ENCODE measurements around the gene B3GAT1.

Gene B3GAT1

DNA sequence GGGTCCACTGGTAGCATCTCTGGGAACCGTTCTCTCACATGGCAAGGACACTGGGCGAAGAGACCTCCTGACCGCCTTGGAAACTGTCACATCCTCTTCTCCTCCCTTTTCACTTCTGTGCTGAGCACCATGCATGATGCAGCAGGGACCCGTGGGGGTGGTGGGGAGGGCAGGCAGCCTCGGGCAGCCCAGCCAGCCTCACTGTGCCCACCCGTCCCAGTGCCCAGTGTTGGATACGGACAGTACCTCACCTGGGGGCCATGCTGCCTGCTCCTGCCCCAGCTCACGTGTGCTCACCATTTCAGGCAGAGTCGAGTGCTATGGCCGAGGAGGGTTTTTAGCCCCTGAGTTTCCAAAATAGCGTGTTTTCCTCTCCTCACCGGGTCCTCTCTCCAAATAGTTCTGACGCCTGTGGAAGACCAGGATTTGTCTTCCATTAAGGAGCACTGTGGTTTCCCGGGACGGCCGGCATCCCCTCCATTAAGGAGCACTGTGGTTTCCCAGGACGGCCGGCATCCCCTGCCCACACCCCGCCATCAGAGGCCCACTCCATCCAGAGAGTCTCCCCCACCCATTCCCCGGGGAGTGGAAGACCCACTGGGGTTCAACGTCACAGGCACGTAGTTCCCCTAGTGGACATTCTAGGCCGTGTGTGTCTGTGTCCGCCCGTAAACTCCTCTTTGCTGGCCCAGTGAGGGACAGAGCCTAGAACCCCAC, 22.4 kb downstream of the B3GAT1 start:
- DNase-seq, result no peak

DNA sequence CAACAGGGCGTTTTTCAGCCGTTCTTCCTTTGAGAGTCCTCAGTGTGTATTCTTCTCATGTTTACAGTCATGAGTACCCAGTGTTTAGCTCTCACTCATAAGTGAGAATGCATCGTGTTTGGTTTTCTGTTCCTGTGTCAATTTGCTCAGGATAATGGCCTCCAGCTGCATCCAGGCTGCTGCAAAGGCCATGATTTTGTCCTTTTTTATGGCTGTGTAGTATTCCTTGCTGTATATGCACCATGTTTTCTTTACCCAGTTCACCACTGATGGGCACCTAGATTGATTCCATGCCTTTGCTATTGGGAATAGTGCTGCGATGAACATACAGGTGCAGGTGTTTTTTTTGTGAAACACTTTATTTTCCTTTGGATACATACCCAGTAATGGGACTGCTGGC, 23.5 kb downstream of the B3GAT1 start:
- DNase-seq, result no peak

DNA sequence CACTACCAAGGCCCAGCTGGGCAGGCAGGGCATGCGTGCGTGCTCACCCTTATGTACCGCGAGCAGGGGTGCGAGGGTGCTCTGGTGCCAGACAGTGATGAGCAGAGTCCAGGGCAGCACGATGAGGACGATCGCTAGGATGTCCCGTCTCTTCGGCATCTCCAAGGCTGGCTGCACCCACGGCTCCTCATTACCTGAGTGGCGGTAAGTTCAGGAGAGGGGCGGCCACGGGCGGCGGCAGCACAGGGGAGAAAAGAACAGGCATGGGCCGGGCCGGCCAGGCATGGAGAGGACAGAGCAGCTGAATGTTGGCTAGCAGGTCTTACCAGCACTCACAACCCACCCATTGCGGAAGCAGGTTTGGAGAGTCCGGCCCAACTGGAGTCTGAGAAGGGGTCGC, 24.5 kb downstream of the B3GAT1 start:
- DNase-seq, result no peak

DNA sequence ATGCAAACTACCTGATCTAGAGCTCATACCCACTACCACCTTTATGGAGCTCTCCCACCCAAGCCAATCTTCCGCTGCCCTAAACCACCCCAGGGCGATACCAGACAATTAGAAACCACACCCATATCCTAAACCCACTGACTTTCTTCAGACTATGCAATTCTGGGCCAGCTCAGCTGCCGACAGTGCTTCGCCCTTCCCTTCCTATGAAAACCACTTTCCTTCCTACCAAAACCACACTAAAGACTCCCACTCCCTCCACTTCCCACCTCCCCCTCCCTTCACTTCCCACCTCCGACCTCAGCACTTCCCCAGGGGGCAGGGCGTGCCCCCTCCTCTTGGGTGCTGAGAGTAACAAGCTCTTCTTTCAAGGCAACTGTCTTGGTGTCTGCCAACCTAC, 25.1 kb downstream of the B3GAT1 start:
- no peak for DNase-seq

DNA sequence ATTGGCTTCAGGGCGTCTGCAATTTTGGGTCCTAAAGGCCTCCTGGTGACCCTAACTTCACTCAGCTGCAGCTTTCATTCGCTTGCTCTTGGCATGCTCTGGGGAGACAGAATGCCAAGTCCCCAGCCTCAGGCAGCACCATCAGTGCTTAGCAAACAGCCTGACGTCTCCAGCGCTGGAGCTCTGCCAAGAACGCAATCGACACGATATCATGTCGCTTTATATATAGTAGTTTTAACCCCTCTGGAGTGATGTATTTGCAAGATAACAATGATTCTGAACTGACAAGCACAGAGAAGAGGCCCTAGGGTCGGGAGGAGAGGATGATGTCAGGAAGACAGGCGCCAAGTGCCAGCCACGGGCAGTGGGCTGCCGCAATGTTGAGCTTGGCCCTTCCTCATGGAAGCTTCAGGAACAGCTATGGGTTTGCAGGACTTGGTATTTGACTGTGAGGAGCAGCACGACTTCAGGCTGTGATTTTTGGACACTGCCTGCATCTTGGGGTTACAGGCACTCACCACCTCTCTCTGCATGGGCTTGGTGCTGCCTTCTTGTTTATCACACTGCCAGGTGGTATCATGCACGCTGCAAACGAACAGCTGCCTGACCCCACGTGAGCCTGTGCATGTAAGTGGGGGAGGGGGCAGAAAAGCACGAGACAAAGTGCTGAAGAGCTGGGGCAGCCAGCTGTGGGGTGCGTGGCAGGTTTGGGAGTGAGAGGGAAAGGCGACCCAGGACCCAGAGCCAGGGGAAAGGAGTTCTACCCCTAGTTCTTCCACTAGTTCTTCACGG, 26.1 kb downstream of the B3GAT1 start:
- no peak for DNase-seq

DNA sequence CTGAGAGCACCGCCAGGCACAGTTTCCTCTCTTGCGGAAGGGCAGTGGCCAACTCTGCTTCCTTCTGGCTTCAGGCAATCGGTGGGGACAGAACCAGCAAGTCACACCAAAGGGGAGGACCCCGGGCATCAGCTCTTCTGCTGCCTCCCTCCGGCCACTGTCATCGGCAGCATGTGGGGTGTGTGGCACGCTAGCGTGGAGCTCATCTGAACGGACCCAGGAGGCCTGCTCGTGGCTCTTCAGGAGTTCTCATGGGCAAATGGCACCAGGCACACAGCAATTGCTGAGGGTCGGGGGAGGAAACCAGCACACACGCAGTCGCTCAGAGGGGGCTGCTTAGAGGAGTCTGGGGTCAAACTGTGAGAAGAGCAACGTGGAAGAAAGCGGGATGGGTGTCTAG, 26.9 kb downstream of the B3GAT1 start:
- no peak for DNase-seq

DNA sequence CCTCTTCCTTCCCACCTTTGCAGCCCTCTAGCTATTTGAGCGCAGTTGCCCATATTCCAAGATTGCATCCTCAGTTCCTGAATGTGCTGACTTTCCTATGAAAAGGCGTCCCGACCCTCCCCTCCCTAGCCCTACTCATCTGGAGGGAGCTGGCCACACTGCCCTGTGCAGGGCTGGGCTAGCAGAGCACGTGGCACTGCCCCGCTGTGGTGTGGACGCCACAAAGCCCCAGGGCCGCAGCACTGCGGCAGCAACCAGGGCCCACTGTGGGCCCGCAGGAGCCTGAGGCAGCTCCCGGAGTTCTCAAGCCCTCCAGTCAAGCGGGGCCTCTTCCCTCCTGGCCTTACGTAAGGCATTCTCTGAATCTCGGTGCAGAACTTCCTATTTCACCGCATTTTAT, 27.6 kb downstream of the B3GAT1 start:
- no peak for DNase-seq

DNA sequence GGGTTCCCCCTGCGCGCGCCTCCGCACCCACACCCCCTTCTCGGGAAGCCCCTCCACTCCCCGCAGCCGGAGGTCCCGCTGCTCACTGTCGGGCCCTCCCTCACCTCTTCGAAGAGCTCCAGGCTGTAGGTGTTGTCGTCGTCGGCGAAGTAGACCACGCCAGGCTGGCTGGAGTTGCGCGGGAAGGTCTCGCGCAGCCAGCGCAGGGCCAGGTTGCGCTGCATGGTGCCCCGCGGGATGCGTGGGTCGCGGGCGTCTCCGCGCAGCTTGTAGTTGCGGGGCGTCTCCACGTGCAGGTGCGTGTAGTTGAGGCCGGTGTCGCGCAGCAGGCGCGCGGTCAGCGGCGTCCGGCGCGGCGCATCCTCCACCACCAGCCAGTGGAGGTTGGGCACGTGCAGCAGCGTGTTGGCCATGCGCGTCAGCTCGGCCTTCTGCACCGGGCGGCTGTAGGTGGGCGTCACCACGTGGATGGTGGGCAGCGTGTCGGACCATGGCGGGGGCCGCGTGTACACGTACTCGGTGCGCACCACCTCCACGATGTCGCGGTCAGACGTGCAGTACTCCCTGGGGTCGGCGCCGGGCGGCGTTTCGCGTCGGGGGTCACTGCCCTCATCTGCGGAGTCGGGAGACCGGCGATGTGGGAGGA, 28.3 kb downstream of the B3GAT1 start:
- no peak for DNase-seq

DNA sequence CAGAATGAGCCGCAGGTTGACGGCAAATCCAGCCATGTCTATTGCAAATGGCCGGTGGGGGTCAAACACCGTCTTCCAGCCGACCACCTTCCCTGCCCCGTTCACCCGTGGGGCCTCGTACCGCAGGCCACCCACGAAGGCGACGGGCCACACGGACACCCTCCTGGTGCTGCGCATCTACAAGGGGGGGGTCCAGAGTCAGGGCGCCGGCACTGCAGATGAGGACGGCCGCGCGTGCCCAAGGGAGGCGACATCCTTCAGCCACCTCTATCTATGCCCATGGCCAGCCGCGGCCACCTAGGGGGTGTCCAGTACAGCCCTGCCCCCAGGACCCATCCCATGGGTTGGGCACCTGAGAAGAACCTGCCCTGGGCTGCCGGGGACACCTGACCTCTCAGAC, 29.2 kb downstream of the B3GAT1 start:
- no peak for DNase-seq

DNA sequence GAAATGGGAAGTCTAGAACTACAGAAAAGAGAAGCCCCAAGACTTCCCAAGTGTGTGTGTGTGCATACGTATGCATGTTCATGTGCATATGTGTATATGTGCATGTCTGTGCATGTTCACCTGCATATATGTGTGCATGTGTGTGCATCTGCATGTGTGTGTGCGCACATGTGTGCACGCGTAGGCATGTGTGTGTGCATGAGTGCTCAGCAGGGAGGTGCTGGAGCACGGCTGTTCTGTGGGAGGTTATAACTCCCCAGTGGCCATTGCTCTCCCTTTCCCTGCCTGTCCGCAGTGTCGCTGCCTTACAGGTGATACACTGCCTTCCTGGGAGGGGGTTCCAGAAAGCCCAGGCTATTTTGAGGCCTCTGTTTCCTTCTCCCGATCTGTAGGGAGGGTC, 29.8 kb downstream of the B3GAT1 start:
- no peak for DNase-seq

DNA sequence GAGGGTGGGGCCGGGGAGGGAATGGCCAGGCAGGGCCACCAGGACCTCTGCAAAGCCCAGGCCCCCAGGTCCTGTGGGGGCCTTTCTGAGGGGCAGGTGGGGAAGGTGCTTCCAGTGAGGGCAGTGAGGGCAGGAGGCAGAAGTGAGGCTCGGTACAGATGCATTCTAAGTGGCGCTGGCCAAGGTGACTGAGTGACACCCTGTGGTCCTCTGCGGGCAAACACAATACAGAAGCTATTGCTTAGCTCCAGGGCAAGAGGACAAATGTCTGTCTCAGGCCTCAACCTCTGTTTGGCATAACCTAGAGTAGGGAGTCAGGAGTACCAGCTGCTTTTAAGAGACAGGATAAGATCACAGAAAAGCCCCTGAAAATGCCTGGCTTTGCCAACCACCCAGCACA, 31.3 kb downstream of the B3GAT1 start:
- DNase-seq, result no peak

DNA sequence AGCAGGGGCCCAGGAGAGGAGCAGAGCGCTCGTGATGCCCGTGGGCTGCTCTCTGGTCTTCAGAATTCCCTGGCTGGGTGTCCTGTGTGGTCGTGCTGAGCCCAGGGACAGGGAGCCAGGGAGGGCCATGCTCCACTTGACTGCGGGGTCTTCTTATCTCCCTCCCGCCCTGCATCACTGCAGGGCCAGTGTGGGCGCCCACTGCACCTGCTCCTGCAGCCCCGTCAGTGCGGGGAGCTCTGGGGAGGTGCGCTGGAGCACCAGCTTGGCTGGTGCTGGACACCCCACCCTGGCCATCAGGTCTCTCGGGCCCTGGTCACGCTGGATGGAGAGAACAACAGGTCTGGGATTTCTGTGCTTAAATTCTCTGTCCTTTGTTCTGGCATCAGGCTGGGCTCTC, 31.8 kb downstream of the B3GAT1 start:
- no peak for DNase-seq

DNA sequence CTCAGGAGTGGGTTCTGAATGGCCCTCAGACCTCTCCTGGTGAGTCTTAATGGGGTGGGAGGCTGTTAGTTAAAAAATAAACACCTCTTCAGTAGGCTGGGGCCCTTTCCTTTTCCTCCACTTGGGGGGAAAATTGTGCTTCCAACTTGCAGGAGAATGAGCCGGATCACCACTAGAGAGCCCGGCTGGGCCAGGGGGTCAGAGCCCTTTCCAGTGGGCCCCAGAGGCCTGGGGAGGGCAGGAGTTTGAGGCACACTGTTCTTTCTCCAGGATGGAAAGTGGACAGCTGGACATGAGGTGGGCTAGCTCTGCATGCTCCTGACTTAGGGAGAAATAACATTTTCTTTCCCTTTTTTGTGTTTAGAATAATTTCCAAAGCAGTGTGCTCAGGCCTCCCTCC, 32.8 kb downstream of the B3GAT1 start:
- no peak for DNase-seq

DNA sequence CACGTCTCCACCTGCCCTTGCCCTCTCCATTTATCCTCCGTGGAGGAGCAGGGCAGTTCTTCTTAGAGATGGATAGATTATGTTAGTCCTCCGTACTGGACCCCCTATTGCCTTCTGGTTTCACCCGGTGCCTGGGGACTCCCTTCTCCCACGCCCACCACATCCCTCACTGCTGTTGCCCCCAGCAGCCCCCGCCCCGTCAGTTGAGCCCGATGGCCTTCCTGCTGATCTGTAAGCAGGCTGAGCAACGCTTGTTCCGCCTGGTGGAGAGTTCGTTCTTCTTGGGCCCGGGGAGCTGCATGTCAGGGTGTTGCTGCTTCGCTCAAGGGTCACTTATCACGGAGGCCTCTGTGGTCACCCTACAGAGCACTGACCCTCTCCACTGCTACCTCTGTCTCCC, 34.2 kb downstream of the B3GAT1 start:
- no peak for DNase-seq

DNA sequence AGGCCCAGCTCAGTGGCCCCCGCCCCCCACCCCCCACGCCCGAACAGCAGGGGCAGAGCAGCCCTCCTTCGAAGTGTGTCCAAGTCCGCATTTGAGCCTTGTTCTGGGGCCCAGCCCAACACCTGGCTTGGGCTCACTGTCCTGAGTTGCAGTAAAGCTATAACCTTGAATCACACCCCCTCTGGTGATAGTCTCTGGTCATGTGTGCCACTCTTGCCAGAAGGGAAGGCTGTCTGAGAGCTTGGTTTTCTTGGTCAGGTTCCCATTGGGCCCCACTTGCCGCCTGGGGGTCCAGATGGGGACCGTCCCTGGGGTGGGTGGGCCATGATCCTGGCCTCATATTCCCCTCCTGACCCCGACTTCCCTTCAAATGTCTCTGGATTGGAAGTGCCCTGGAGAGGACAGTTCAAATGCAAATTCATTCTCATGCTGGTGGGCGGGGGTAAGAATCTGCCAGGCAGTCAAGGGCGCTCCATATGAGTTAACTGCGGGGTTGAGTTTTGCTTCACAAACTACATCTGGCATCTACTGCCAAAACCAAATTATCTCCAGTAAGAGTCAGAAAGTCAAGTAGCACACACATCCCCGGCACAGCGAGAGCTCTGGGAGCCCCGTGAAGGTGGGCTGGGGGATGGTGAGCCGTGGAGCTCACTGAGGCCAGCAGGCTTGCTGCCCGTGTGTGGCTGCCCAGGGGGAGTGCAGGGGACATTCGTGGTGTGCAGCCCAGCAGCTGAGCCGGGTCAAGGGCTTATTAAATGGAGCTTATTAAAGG, 35.7 kb downstream of the B3GAT1 start:
- DNase-seq, result no peak

DNA sequence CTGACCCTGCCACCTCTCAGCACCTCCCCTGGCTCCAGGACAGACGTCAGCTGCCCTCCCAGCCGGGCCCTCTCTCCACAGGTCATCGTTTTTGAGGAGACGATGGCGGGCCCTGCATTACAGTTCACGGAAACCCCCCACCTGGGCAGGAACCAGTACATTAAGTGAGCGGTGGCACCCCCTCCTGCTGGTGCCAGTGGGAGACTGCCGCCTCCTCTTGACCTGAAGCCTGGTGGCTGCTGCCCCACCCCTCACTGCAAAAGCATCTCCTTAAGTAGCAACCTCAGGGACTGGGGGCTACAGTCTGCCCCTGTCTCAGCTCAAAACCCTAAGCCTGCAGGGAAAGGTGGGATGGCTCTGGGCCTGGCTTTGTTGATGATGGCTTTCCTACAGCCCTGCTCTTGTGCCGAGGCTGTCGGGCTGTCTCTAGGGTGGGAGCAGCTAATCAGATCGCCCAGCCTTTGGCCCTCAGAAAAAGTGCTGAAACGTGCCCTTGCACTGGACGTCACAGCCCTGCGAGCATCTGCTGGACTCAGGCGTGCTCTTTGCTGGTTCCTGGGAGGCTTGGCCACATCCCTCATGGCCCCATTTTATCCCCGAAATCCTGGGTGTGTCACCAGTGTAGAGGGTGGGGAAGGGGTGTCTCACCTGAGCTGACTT, 37.0 kb downstream of the B3GAT1 start:
- no peak for DNase-seq

DNA sequence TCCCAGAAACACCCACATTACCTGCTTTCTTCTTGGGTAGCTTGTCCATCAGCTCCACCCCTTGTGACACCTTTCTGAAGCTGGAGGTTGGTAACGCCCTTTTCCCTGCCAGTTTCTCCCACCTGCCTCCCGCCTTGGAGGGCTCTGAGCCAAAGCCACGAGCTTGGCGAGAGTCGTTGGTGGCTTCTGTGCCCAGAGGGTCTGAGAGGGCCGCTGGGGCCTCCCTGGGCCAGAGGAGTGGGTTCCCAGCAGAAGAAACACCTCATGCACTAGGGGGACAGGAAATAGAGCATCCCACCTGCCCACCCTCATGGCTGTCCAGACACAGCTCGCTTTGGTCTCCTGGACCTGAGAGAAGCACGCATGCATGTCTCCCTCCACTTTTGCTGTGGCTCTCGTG, 37.9 kb downstream of the B3GAT1 start:
- DNase-seq, result no peak

DNA sequence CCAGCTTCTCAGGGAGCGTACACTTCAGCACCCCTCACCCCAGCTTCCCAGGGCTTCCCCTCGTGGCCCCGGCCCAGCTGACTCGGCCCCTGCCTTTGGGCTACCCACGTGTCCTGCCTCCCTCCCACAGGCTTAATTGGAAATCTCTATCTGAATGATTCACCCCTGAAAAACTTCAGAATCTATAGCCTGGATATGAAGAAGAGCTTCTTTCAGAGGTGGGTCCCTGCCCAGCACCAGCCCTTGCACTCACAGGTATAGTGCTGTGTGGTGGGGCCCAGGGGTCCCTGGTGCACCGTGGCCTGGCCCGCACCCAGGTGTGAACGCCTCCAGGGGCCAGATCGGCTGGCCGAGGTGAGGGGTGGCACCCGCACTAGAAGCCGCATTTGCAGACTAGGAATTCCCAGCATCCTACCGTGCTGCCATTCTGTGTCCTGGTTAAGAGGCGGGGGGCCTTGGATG, 38.4 kb downstream of the B3GAT1 start:
- no peak for DNase-seq

DNA sequence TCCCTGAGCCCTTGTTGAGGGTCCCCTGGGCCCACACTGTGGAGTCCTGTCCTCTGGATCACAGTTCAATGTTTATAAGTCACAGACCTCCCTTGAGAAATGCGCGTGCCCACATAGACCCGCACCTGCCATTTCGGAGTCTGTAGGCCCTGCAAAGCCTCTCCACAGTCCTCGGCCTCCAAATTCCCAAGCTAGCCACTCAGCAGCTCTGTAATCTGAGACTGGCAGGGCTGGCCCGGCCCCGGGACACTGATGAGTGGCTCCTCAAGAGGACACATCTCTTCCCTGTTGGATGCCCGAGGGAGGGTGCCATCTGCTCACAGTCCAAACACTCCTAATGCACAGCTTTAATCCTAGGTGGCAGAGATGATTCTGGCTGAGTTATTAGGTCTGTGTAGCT, 39.1 kb downstream of the B3GAT1 start:
- DNase-seq, result no peak

DNA sequence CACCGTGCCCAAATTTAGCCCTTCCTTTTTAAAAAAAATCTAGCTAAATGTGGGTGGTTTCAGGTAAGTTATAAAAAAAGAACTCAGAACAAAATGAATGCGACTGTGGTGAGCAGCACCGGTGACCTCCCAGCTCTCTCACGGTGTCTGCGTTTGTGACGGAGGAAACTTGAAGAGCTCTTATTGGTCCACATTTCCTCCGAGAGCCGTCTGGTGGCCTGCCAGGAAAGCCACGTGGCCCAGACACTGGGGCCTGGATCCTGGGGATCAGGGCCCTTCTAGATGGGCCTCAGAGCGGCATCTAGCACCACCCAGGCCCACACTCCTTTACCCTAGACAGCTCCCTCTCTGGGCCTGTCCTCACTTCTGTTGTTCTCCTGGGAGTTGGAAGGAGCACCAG, 39.5 kb downstream of the B3GAT1 start:
- no peak for DNase-seq

DNA sequence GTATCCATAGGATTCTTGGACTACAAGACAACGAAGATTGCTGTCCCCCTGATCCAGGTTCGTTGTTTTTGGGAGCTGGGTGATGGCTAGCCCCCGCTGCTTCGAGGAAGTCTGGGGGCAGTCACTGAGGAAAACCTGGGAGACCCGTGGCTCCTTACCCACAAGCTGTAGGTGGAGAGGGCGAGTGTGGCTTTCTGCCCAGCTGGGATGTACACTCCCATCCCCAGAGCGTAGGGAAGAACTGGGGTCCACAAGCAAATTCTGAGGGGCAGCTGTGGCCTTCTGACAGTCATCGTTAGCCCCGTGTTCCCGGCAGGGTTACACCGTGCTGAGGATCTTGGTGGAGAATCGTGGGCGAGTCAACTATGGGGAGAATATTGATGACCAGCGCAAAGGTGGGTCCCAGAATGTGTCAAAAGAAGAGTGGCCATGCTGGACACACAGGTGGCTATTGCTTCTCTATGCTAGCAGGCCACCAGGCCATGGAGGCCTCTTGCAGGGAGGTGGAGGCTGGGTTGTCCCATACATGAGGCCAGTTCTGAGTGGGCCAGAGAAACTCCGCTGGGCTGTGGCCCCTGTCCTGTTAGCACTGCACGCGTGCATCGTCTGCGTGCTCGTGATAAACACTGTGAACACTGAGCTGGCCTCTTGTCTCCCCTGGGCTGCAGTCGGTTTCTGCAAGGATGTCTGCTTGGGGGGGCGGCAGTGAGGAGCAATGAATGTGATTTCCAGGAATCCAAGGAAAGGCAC, 40.4 kb downstream of the B3GAT1 start:
- no peak for DNase-seq
